ENCODE results near the gene SMARCA5. TPM values are rescaled to one million over a fixed set of nuclear protein-coding genes. Genes with fewer than 3 reads are reported as not detected.
A peak's percentile ranks its signal among the peaks of the same experiment; 100 is the strongest.

The SMARCA5 gene
- total and polyA plus RNA-seq, 2 donors (not counting 3 experiments of a cell fraction or from before 2014, with no cell fraction given), result 7.9 to 57.6 TPM

- peak overlapping the region; percentile 76 for H3K27ac ChIP-seq (ENCODE audit: insufficient read depth, low read depth, low read length)
- H4K20me1 ChIP-seq (replicated peaks; ENCODE audit: control insufficient read depth, extremely low read depth, insufficient read depth, low read length), result peaks cover 8% of the 10 kb centered on the region
- H3K36me3 ChIP-seq (ENCODE audit: control insufficient read depth in 2 of 2, extremely low read depth in 1 of 2, insufficient read depth in 2 of 2, low read length in 2 of 2), result peaks cover 0 to 7% of the 10 kb centered on the region in 2 experiments
- peaks cover 23% of the 10 kb centered on the region for H3K4me1 ChIP-seq (ENCODE audit: control insufficient read depth, extremely low read depth, insufficient read depth, low read length)
- DNase-seq (ENCODE audit: low read depth, low spot score) (no peak), FAIRE-seq (no peak)
- peak overlapping the region; percentile 81 to 88 (median 84) for H3K4me3 ChIP-seq (replicated peaks in 1 of 3; ENCODE audit: insufficient read depth in 1 of 3, low read depth in 1 of 3, low read length in 3 of 3)
- H3K27me3 ChIP-seq (ENCODE audit: control insufficient read depth in 2 of 2, insufficient read depth in 2 of 2, low read length in 2 of 2), result peaks cover under 1 to 3% of the 10 kb centered on the region in 2 experiments
- H3K9me1 ChIP-seq (replicated peaks; ENCODE audit: control insufficient read depth, extremely low read depth, insufficient read depth, low read length), result no peaks in the 10 kb centered on the region
- intact Hi-C loops (cut with micrococcal nuclease) (loop anchor here (1.0 to 10.0 kb wide), 4 partner anchors 16 to 1750 kb away; no protein-coding TSS in a partner anchor), dilution Hi-C loops (cut with MboI; ENCODE audit: extremely low pct_ligation_motif_present, low sequenced_read_pairs) (no loop called here)
- no peaks in the 10 kb centered on the region for H3K9me3 ChIP-seq (replicated peaks; ENCODE audit: control insufficient read depth, insufficient read depth, low read length)
- no TSS peak for BruUV-seq (replicated peaks)
- CTCF ChIA-PET, result interaction anchor here (3.0 kb wide), 1 partner anchor 16 kb away, joined by 19 read pairs; no protein-coding TSS in a partner anchor
- H2AFZ ChIP-seq (ENCODE audit: low read depth, low read length), result no peak overlapping the region
- POLR2A ChIA-PET, result interaction anchor here (1.4 kb wide), 1 partner anchor 10 kb away, joined by 3 read pairs; no protein-coding TSS in a partner anchor
- TF ChIP-seq EZH2 (IDR thresholded peaks at IDR 0.05; ENCODE audit: borderline replicate concordance, low read depth, low read length, severe bottlenecking), result no peak
- TF ChIP-seq CTCF (IDR thresholded peaks at IDR 0.05; ENCODE audit: extremely low read depth in 1 of 2, insufficient read depth in 1 of 2, low read depth in 1 of 2, low read length in 2 of 2), result no peak
- TF ChIP-seq FOS (IDR thresholded peaks at IDR 0.05; ENCODE audit: borderline replicate concordance, insufficient read depth, low read length), result no peak
- TF ChIP-seq GATA2 (IDR thresholded peaks at IDR 0.05; ENCODE audit: insufficient read depth, insufficient read length, low read depth, low read length), result no peak
- no peak for TF ChIP-seq POLR2AphosphoS5 (IDR thresholded peaks at IDR 0.05; ENCODE audit: insufficient read depth, low read depth, low read length)
- TF ChIP-seq MYC (IDR thresholded peaks at IDR 0.05; ENCODE audit: low read depth, low read length), result no peak
- TF ChIP-seq MAX (IDR thresholded peaks at IDR 0.05; ENCODE audit: insufficient read depth, insufficient read length), result no peak
- TF ChIP-seq POLR2A (IDR thresholded peaks at IDR 0.05; ENCODE audit: low read depth, low read length), result no peak
- TF ChIP-seq JUN (IDR thresholded peaks at IDR 0.05; ENCODE audit: borderline replicate concordance, insufficient read depth, insufficient read length, low read depth), result no peak
- peak overlapping the region; percentile 98 for H3K4me2 ChIP-seq (ENCODE audit: insufficient read depth, low read length)
- H3K9ac ChIP-seq (replicated peaks; ENCODE audit: extremely low read depth, insufficient read depth, low read length), result peak overlapping the region; percentile 93
- H3K79me2 ChIP-seq (ENCODE audit: control insufficient read depth, insufficient read depth, low read length), result peaks cover 62% of the 10 kb centered on the region
These were observed 1.4 kb downstream of the SMARCA5 start for GRCh38 chr4:143514901-143515300.

All from endothelial cell of umbilical vein (primary cell).